ENCODE measurements around the gene SHC4.
"Not testable (repeated sequence)": the region's sequence is repeated elsewhere in the genome, so short reads cannot be mapped to it uniquely, and the experiment has no call there.

SHC4 gene

GRCh38 chr15:48974882-48975281 lies 11.2 kb upstream of the SHC4 start:
- no peak overlapping the region for H2AFZ ChIP-seq (ENCODE audit: low read depth)
- no peaks in the 10 kb centered on the region for H3K36me3 ChIP-seq (ENCODE audit: insufficient read depth)
- H3K9ac ChIP-seq = no peak overlapping the region

GRCh38 chr15:48972750-48973503 lies 9.2 kb upstream of the SHC4 start:
- no peak for TF ChIP-seq CTCF (conservative IDR thresholded peaks at IDR 0.05; ENCODE audit: low read depth, low read length)
- H3K9ac ChIP-seq = no peak overlapping the region

More at GRCh38 chr15:48974882-48975281, 11.2 kb upstream of the SHC4 start:
- Histone ChIP-seq H3K4me1 (ENCODE audit: low read depth, poor library complexity, severe bottlenecking) (peaks cover 6% of the 10 kb centered on the region), H3K27me3 (ENCODE audit: insufficient read depth, low read depth) (no peaks in the 10 kb centered on the region), H3K4me3 (IDR thresholded peaks at IDR 0.05; ENCODE audit: insufficient read depth, low read depth, low read length) (no peak overlapping the region), H3K27ac (no peak overlapping the region), H3K79me2 (ENCODE audit: insufficient read depth, low read depth) (no peaks in the 10 kb centered on the region), H3K4me2 (no peak overlapping the region), H4K20me1 (ENCODE audit: insufficient read depth) (no peaks in the 10 kb centered on the region)
- TF ChIP-seq CTCF (conservative IDR thresholded peaks at IDR 0.05; ENCODE audit: low read depth, low read length) = no peak

GRCh38 chr15:48970926-48971325 lies 7.2 kb upstream of the SHC4 start:
- H3K4me1 ChIP-seq (ENCODE audit: low read depth, poor library complexity, severe bottlenecking) = peaks cover 19% of the 10 kb centered on the region
- H3K36me3 ChIP-seq (ENCODE audit: insufficient read depth); H3K79me2 ChIP-seq (ENCODE audit: insufficient read depth, low read depth); H3K4me2 ChIP-seq; H3K9ac ChIP-seq; H2AFZ ChIP-seq (ENCODE audit: low read depth); H4K20me1 ChIP-seq (ENCODE audit: insufficient read depth); H3K27ac ChIP-seq; H3K27me3 ChIP-seq (ENCODE audit: insufficient read depth, low read depth); H3K4me3 ChIP-seq (IDR thresholded peaks at IDR 0.05; ENCODE audit: insufficient read depth, low read depth, low read length): not testable (repeated sequence)

More at GRCh38 chr15:48972750-48973503, 9.2 kb upstream of the SHC4 start:
- H3K27ac ChIP-seq = no peak overlapping the region
- peaks cover 6% of the 10 kb centered on the region for H3K4me1 ChIP-seq (ENCODE audit: low read depth, poor library complexity, severe bottlenecking)
- H3K36me3 ChIP-seq (ENCODE audit: insufficient read depth) = no peaks in the 10 kb centered on the region
- H2AFZ ChIP-seq (ENCODE audit: low read depth) = no peak overlapping the region
- H3K4me3 ChIP-seq (IDR thresholded peaks at IDR 0.05; ENCODE audit: insufficient read depth, low read depth, low read length) = no peak overlapping the region
- no peaks in the 10 kb centered on the region for H3K27me3 ChIP-seq (ENCODE audit: insufficient read depth, low read depth)
- no peak overlapping the region for H3K4me2 ChIP-seq
- H4K20me1 ChIP-seq (ENCODE audit: insufficient read depth) = no peaks in the 10 kb centered on the region
- H3K79me2 ChIP-seq (ENCODE audit: insufficient read depth, low read depth) = no peaks in the 10 kb centered on the region

- no peak overlapping the region for H3K27ac ChIP-seq
- H3K79me2 ChIP-seq (ENCODE audit: insufficient read depth, low read depth) = no peaks in the 10 kb centered on the region
- H3K4me2 ChIP-seq = no peak overlapping the region
- no peak overlapping the region for H3K9ac ChIP-seq
- no peaks in the 10 kb centered on the region for H4K20me1 ChIP-seq (ENCODE audit: insufficient read depth)
- H3K36me3 ChIP-seq (ENCODE audit: insufficient read depth) = no peaks in the 10 kb centered on the region
- peaks cover 19% of the 10 kb centered on the region for H3K4me1 ChIP-seq (ENCODE audit: low read depth, poor library complexity, severe bottlenecking)
- no peak overlapping the region for H2AFZ ChIP-seq (ENCODE audit: low read depth)
- H3K4me3 ChIP-seq (IDR thresholded peaks at IDR 0.05; ENCODE audit: insufficient read depth, low read depth, low read length) = no peak overlapping the region
- no peaks in the 10 kb centered on the region for H3K27me3 ChIP-seq (ENCODE audit: insufficient read depth, low read depth)
- TF ChIP-seq CTCF (conservative IDR thresholded peaks at IDR 0.05; ENCODE audit: low read depth, low read length) = no peak
These were observed 4.3 kb upstream of the SHC4 start for GRCh38 chr15:48968066-48968465.

GRCh38 chr15:48967336-48967735 lies 3.6 kb upstream of the SHC4 start:
- H3K9ac ChIP-seq = no peak overlapping the region
- no peak for TF ChIP-seq CTCF (conservative IDR thresholded peaks at IDR 0.05; ENCODE audit: low read depth, low read length)
- H2AFZ ChIP-seq (ENCODE audit: low read depth) = no peak overlapping the region
- no peak overlapping the region for H3K4me3 ChIP-seq (IDR thresholded peaks at IDR 0.05; ENCODE audit: insufficient read depth, low read depth, low read length)
- no peaks in the 10 kb centered on the region for H3K79me2 ChIP-seq (ENCODE audit: insufficient read depth, low read depth)
- peaks cover 19% of the 10 kb centered on the region for H3K4me1 ChIP-seq (ENCODE audit: low read depth, poor library complexity, severe bottlenecking)
- no peak overlapping the region for H3K4me2 ChIP-seq
- H4K20me1 ChIP-seq (ENCODE audit: insufficient read depth) = no peaks in the 10 kb centered on the region
- H3K27me3 ChIP-seq (ENCODE audit: insufficient read depth, low read depth) = no peaks in the 10 kb centered on the region
- H3K36me3 ChIP-seq (ENCODE audit: insufficient read depth) = no peaks in the 10 kb centered on the region
- no peak overlapping the region for H3K27ac ChIP-seq
